Sigmoid colon (tissue), 4 donors: Measurements from ENCODE around the gene USP40.
"Not testable (repeated sequence)": the region's sequence is repeated elsewhere in the genome, so short reads cannot be mapped to it uniquely, and the experiment has no call there.

Experiments used
- EP300 ChIP-seq, 4 donors: sonication (generic); formaldehyde crosslinking; IDR thresholded peaks; one replicate each; pipeline ENCODE4 v1.6.1; 2017; ENCODE audit warnings: antibody characterized with exemption in 4 of 4
- POLR2A ChIP-seq, 2 donors: fragments of 450-650 bp; IDR thresholded peaks; one replicate each; pipeline ENCODE4 v1.6.1; 2016; ENCODE audit warnings: antibody characterized with exemption in 2 of 2, mild to moderate bottlenecking in 2 of 2, moderate library complexity in 2 of 2
- TF ChIP-seq, protein P1 (sequence below), 4 experiments: fragments of 450-650 bp in 3 of 4; fragments of 200-600 bp in 1 of 4; IDR thresholded peaks; one replicate each; pipeline ENCODE4 v1.5.1; 2016 to 2019; ENCODE audit warnings: antibody characterized with exemption in 4 of 4, mild to moderate bottlenecking in 3 of 4, moderate library complexity in 2 of 4

- TF ChIP-seq, protein P1, sequence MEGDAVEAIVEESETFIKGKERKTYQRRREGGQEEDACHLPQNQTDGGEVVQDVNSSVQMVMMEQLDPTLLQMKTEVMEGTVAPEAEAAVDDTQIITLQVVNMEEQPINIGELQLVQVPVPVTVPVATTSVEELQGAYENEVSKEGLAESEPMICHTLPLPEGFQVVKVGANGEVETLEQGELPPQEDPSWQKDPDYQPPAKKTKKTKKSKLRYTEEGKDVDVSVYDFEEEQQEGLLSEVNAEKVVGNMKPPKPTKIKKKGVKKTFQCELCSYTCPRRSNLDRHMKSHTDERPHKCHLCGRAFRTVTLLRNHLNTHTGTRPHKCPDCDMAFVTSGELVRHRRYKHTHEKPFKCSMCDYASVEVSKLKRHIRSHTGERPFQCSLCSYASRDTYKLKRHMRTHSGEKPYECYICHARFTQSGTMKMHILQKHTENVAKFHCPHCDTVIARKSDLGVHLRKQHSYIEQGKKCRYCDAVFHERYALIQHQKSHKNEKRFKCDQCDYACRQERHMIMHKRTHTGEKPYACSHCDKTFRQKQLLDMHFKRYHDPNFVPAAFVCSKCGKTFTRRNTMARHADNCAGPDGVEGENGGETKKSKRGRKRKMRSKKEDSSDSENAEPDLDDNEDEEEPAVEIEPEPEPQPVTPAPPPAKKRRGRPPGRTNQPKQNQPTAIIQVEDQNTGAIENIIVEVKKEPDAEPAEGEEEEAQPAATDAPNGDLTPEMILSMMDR (IDR thresholded peaks at IDR 0.05): not testable (repeated sequence)
- not testable (repeated sequence) for TF ChIP-seq EP300, POLR2A (IDR thresholded peaks at IDR 0.05)
Measured at GRCh38 chr2:233583217-233583965, 16.8 kb upstream of the USP40 start.
